SIG-M5 (cell line): ENCODE results near the gene CCDC7.
"Not testable (repeated sequence)": the region's sequence is repeated elsewhere in the genome, so short reads cannot be mapped to it uniquely, and the experiment has no call there.

Source experiments
- DNase-seq: peaks from one replicate; lab custom pipeline; 2025; lab: John Stamatoyannopoulos, UW

CCDC7 gene

GRCh38 chr10:32699683-32700082 lies 253.7 kb downstream of the CCDC7 start:
- not testable (repeated sequence) for DNase-seq

GRCh38 chr10:32713560-32713959 lies 267.6 kb downstream of the CCDC7 start:
- DNase-seq = no peak

GRCh38 chr10:32731527-32731926 lies 285.6 kb downstream of the CCDC7 start:
- DNase-seq = no peak

GRCh38 chr10:32738958-32739357 lies 293.0 kb downstream of the CCDC7 start:
- no peak for DNase-seq

- no peak for DNase-seq
Observed at GRCh38 chr10:32744321-32744720, 298.4 kb downstream of the CCDC7 start.

GRCh38 chr10:32746869-32747268 lies 300.9 kb downstream of the CCDC7 start:
- no peak for DNase-seq

- no peak for DNase-seq
Observed at GRCh38 chr10:32751582-32751981, 305.6 kb downstream of the CCDC7 start.

- DNase-seq = not testable (repeated sequence)
Observed at GRCh38 chr10:32754900-32755299, 309.0 kb downstream of the CCDC7 start.

GRCh38 chr10:32771217-32771616 lies 325.3 kb downstream of the CCDC7 start:
- no peak for DNase-seq

GRCh38 chr10:32773105-32773504 lies 327.2 kb downstream of the CCDC7 start:
- DNase-seq = no peak

- DNase-seq = no peak
Observed at GRCh38 chr10:32786968-32787367, 341.0 kb downstream of the CCDC7 start.

- no peak for DNase-seq
Observed at GRCh38 chr10:32787690-32788284, 341.8 kb downstream of the CCDC7 start.

GRCh38 chr10:32788359-32788758 lies 342.4 kb downstream of the CCDC7 start:
- DNase-seq = no peak

- no peak for DNase-seq
Observed at GRCh38 chr10:32790483-32790882, 344.5 kb downstream of the CCDC7 start.

- no peak for DNase-seq
Observed at GRCh38 chr10:32793033-32793432, 347.1 kb downstream of the CCDC7 start.

GRCh38 chr10:32795598-32796183 lies 349.8 kb downstream of the CCDC7 start:
- no peak for DNase-seq

GRCh38 chr10:32797393-32797792 lies 351.5 kb downstream of the CCDC7 start:
- not testable (repeated sequence) for DNase-seq

- no peak for DNase-seq
Observed at GRCh38 chr10:32846974-32847373, 401.0 kb downstream of the CCDC7 start.

GRCh38 chr10:32851301-32851700 lies 405.4 kb downstream of the CCDC7 start:
- no peak for DNase-seq

GRCh38 chr10:32854435-32854834 lies 408.5 kb downstream of the CCDC7 start:
- no peak for DNase-seq

GRCh38 chr10:32865170-32865569 lies 419.2 kb downstream of the CCDC7 start:
- no peak for DNase-seq

GRCh38 chr10:32877915-32878314 lies 432.0 kb downstream of the CCDC7 start:
- no peak for DNase-seq

GRCh38 chr10:32878646-32879045 lies 432.7 kb downstream of the CCDC7 start:
- no peak for DNase-seq

- DNase-seq = no peak
Observed at GRCh38 chr10:32882076-32882475, 436.1 kb downstream of the CCDC7 start.
